Measurements from ENCODE around the gene GIT2.

Gene GIT2

DNA sequence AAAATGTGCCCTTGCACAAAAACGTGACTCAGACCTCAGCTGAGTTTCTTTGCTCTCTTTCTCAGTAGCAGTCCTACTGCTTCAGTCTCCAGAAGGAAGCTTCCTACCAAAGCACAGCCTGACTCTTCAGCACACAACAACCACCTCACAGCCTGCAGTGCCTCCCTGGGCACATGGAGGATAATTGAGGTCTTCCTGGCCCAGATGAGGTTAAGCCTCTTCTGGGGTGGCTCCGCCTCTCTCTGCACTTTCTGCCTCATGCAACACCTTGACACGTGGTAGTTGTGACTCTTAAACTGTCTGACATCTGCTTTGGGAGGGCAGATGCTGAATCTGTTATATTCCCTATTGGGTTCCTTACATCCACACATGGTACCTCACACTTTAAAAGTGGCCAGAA is 33.8 kb downstream of the GIT2 start:
- H3F3A ChIP-seq (ENCODE audit: control insufficient read depth, insufficient read depth): no peaks in the 10 kb centered on the region; the same call in 1 of the 2 replicates
- no peaks in the 10 kb centered on the region for H3K79me2 ChIP-seq (ENCODE audit: control insufficient read depth, low read length)
- peaks cover 84% of the 10 kb centered on the region for H3K36me3 ChIP-seq (ENCODE audit: control insufficient read depth, low read length)
- no peaks in the 10 kb centered on the region for H3K4me1 ChIP-seq (ENCODE audit: control insufficient read depth, low read length)
- no peaks in the 10 kb centered on the region for H4K20me1 ChIP-seq (ENCODE audit: control insufficient read depth, insufficient read depth, low read depth, low read length)
- no peak overlapping the region for H3K27ac ChIP-seq (ENCODE audit: low read depth, low read length)
- no peak overlapping the region for H3K4me3 ChIP-seq (ENCODE audit: low read length)
- TF ChIP-seq, protein P1, sequence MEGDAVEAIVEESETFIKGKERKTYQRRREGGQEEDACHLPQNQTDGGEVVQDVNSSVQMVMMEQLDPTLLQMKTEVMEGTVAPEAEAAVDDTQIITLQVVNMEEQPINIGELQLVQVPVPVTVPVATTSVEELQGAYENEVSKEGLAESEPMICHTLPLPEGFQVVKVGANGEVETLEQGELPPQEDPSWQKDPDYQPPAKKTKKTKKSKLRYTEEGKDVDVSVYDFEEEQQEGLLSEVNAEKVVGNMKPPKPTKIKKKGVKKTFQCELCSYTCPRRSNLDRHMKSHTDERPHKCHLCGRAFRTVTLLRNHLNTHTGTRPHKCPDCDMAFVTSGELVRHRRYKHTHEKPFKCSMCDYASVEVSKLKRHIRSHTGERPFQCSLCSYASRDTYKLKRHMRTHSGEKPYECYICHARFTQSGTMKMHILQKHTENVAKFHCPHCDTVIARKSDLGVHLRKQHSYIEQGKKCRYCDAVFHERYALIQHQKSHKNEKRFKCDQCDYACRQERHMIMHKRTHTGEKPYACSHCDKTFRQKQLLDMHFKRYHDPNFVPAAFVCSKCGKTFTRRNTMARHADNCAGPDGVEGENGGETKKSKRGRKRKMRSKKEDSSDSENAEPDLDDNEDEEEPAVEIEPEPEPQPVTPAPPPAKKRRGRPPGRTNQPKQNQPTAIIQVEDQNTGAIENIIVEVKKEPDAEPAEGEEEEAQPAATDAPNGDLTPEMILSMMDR (IDR thresholded peaks at IDR 0.05; ENCODE audit: low read depth, low read length, poor library complexity, severe bottlenecking): no peak
- TF ChIP-seq EZH2phosphoT487 (IDR thresholded peaks at IDR 0.05; ENCODE audit: borderline replicate concordance, low read length): no peak
- no peaks in the 10 kb centered on the region for H3K27me3 ChIP-seq (ENCODE audit: control insufficient read depth, low read length)
- no peaks in the 10 kb centered on the region for H3K9me3 ChIP-seq (ENCODE audit: control insufficient read depth, insufficient read depth, low read length)
- no peaks in the 10 kb centered on the region for H3K9me2 ChIP-seq (replicated peaks; ENCODE audit: control insufficient read depth, low read length)
- no peak overlapping the region for H3K4me2 ChIP-seq (ENCODE audit: low read length)

DNA sequence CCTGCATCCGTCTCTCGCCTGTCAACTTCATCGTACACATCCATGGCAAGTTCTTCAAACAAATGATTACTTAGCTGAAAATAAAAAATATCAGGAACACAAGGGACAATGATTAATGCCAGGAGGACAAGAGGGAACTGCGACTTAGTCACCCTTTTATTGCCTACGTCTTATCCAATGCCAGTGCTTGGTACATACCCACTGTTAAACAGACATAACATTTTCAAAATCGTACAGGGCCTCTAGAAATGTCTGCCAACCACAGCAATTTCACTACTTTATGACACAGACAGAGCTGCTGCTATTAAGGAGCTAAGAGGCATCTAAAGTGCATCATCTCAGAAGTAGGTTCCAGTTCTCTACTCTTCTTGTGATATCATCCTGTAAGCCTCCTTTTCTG is 34.6 kb downstream of the GIT2 start:
- H3K4me2 ChIP-seq (ENCODE audit: low read length): no peak overlapping the region
- H3K4me1 ChIP-seq (ENCODE audit: control insufficient read depth, low read length): no peaks in the 10 kb centered on the region
- H3K27ac ChIP-seq (ENCODE audit: low read depth, low read length): no peak overlapping the region
- H3K4me3 ChIP-seq (ENCODE audit: low read length): no peak overlapping the region
- H4K20me1 ChIP-seq (ENCODE audit: control insufficient read depth, insufficient read depth, low read depth, low read length): no peaks in the 10 kb centered on the region
- no peaks in the 10 kb centered on the region for H3K27me3 ChIP-seq (ENCODE audit: control insufficient read depth, low read length)
- TF ChIP-seq, protein P1 (IDR thresholded peaks at IDR 0.05; ENCODE audit: low read depth, low read length, poor library complexity, severe bottlenecking): no peak
- TF ChIP-seq EZH2phosphoT487 (IDR thresholded peaks at IDR 0.05; ENCODE audit: borderline replicate concordance, low read length): no peak
- no peaks in the 10 kb centered on the region for H3K9me2 ChIP-seq (replicated peaks; ENCODE audit: control insufficient read depth, low read length)
- no peaks in the 10 kb centered on the region for H3K79me2 ChIP-seq (ENCODE audit: control insufficient read depth, low read length)
- H3K36me3 ChIP-seq (ENCODE audit: control insufficient read depth, low read length): peaks cover 80% of the 10 kb centered on the region
- H3K9me3 ChIP-seq (ENCODE audit: control insufficient read depth, insufficient read depth, low read length): no peaks in the 10 kb centered on the region
- H3F3A ChIP-seq (ENCODE audit: control insufficient read depth, insufficient read depth): no peaks in the 10 kb centered on the region

DNA sequence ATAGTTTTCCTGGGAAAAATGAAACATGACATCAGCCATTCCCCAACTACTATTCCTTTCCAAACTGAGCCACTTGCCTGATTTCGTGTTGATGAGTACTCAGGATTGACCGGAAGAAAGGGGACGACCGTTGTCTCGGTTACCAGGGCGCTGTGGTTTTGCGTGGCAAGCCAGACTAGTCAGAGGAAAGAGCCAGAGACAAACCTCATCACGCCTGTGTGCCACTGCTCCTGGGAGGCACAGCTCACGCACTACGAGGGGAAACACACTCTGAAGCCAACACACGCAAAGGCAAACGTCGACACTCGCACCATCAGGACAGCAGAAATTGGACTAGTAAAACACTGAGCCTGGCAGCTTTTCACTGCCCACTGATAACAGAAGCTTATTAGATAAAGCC is 35.0 kb downstream of the GIT2 start:
- Histone ChIP-seq H4K20me1 (ENCODE audit: control insufficient read depth, insufficient read depth, low read depth, low read length) (no peaks in the 10 kb centered on the region), H3K4me3 (ENCODE audit: low read length) (no peak overlapping the region), H3K36me3 (ENCODE audit: control insufficient read depth, low read length) (peaks cover 81% of the 10 kb centered on the region), H3K27me3 (ENCODE audit: control insufficient read depth, low read length) (no peaks in the 10 kb centered on the region), H3K4me2 (ENCODE audit: low read length) (no peak overlapping the region), H3F3A (ENCODE audit: control insufficient read depth, insufficient read depth) (no peaks in the 10 kb centered on the region), H3K27ac (ENCODE audit: low read depth, low read length) (no peak overlapping the region), H3K79me2 (ENCODE audit: control insufficient read depth, low read length) (no peaks in the 10 kb centered on the region), H3K9me3 (ENCODE audit: control insufficient read depth, insufficient read depth, low read length) (no peaks in the 10 kb centered on the region), H3K4me1 (ENCODE audit: control insufficient read depth, low read length) (no peaks in the 10 kb centered on the region), H3K9me2 (replicated peaks; ENCODE audit: control insufficient read depth, low read length) (no peaks in the 10 kb centered on the region)
- TF ChIP-seq, protein P1 (IDR thresholded peaks at IDR 0.05; ENCODE audit: low read depth, low read length, poor library complexity, severe bottlenecking): no peak
- no peak for TF ChIP-seq EZH2phosphoT487 (IDR thresholded peaks at IDR 0.05; ENCODE audit: borderline replicate concordance, low read length)
